Caco-2 (cell line): ENCODE results near the gene LDB3. TPM values are rescaled to one million over a fixed set of nuclear protein-coding genes. Genes with fewer than 3 reads are reported as not detected.
"Not testable (repeated sequence)": the region's sequence is repeated elsewhere in the genome, so short reads cannot be mapped to it uniquely, and the experiment has no call there.

ENCODE experiments used
- BruUV-seq: library from RNA; stranded (reverse); fragments of 400-500 nt; replicated peaks from 2 replicates; lab custom pipeline; 2021; lab: Mats Ljungman, UMichigan
- CTCF ChIA-PET: fragments of 300-600 bp; sonication (Branson Sonifier 250); formaldehyde crosslinking; loops from one replicate; lab custom pipeline; 2022; ENCODE audit warnings: antibody characterized with exemption; lab: Charles Lee
- POLR2A ChIA-PET: fragments of 300-600 bp; sonication (Branson Sonifier 250); formaldehyde crosslinking; loops from one replicate; lab custom pipeline; 2022; ENCODE audit warnings: antibody characterized with exemption; lab: Charles Lee
- DNase-seq, 2 experiments: peaks; one replicate each; pipeline versions ENCODE4 v3.0.0 to v3.0.0-alpha.2; 2020 to 2022
- H3K27me3 ChIP-seq: replicated peaks from 2 replicates; pipeline ENCODE4 v1.6.0; 2011; ENCODE audit warnings: low read length; ENCODE audit not compliant: control insufficient read depth, insufficient read depth
- H3K36me3 ChIP-seq: 2 replicates; pipeline ENCODE4 v1.5.1; 2011; ENCODE audit warnings: low read length; ENCODE audit not compliant: control insufficient read depth, insufficient read depth
- H3K4me1 ChIP-seq: fragments of 250-450 bp; sonication (Bioruptor Pico); 2 replicates; pipeline ENCODE4 v1.5.1; 2020; ENCODE audit warnings: mild to moderate bottlenecking
- H3K4me3 ChIP-seq: 2 replicates; pipeline ENCODE4 v1.5.1; 2011; ENCODE audit warnings: low read depth, mild to moderate bottlenecking, control low read depth, low read length
- H3K9me3 ChIP-seq: fragments of 250-450 bp; sonication (Bioruptor Pico); 2 replicates; pipeline ENCODE4 v1.5.1; 2020; ENCODE audit warnings: mild to moderate bottlenecking, moderate library complexity
- H3K27ac Mint-ChIP-seq: one replicate; pipeline ENCODE4 v1.8.0; 2022; ENCODE audit warnings: mixed read lengths; ENCODE audit not compliant: unreplicated experiment
- H3K27me3 Mint-ChIP-seq: one replicate; pipeline ENCODE4 v1.8.0; 2022; ENCODE audit warnings: mixed read lengths; ENCODE audit not compliant: insufficient read depth, unreplicated experiment
- H3K36me3 Mint-ChIP-seq: one replicate; pipeline ENCODE4 v1.8.0; 2022; ENCODE audit warnings: mild to moderate bottlenecking, mixed read lengths; ENCODE audit not compliant: insufficient read depth, unreplicated experiment
- H3K4me1 Mint-ChIP-seq: one replicate; pipeline ENCODE4 v1.8.0; 2022; ENCODE audit warnings: low read depth, mixed read lengths; ENCODE audit not compliant: unreplicated experiment
- H3K4me3 Mint-ChIP-seq: one replicate; pipeline ENCODE4 v1.8.0; 2022; ENCODE audit warnings: mild to moderate bottlenecking, moderate library complexity, mixed read lengths; ENCODE audit not compliant: unreplicated experiment
- H3K9me3 Mint-ChIP-seq: one replicate; pipeline ENCODE4 v1.8.0; 2022; ENCODE audit warnings: mixed read lengths; ENCODE audit not compliant: unreplicated experiment
- intact Hi-C: fragments of 100-400 bp; cut with micrococcal nuclease; formaldehyde crosslinking; loops from one replicate; pipeline ENCODE4 v1.10.0; 2022; ENCODE audit not compliant: unreplicated experiment
- total RNA-seq: library from RNA; stranded (reverse); gene quantifications from 2 replicates; pipeline ENCODE4 v1.2.3, GENCODE V29; 2022
- TF ChIP-seq, protein P1 (sequence below), 2 experiments: fragments of 200-600 bp in 1 of 2; IDR thresholded peaks; 1 replicate in 1 of 2; 2 replicates in 1 of 2; pipeline versions ENCODE4 v1.5.1 to v1.8.0; 2011 to 2022; ENCODE audit warnings: antibody characterized with exemption in 1 of 2, control low read depth in 1 of 2, inconsistent platforms in 1 of 2, low read depth in 1 of 2, low read length in 1 of 2, mild to moderate bottlenecking in 1 of 2, moderate library complexity in 1 of 2; ENCODE audit not compliant: insufficient read depth in 1 of 2, severe bottlenecking in 1 of 2, unreplicated experiment in 1 of 2

Gene LDB3
- total RNA-seq, 1 experiment from 2014 or later: 0.09 TPM

DNA sequence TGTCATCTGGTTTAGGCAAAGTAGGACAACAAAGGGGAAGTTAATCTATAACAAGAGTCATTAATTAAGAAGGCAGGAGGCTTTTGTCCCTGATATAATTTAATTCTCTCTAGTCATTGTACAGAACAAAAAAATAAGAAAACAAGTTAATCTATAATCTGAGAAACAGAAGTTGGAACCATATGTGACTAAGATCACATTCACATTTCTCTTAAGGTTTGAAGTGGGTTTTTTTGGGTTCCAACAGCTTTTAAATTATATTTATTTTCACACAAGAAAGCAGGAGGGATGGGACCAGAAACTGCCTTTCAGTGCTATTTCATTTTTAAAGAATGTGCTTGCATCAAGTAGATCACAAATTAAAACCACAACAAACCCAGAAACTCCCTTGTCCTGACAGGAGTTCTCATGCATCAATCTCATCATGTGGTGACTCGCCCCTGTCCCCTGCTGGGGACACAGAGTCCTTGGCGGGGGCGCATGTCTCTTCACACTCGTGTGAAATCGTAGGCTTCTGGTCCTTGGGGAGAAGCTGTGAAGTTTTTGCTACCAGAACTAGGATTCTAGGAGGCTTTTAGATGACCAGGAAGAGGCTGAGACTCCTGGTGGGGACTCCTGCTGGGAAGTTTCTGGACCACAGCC, 24.0 kb upstream of the LDB3 start:
- no peaks in the 10 kb centered on the region for H3K36me3 ChIP-seq
- H3K27me3 ChIP-seq: no peaks in the 10 kb centered on the region
- DNase-seq: peak in 1 of 2 experiments; percentile 32
- 0 out of 2 replicates have a peak, but pooled peaks cover 4% of the 10 kb centered on the region for H3K9me3 ChIP-seq
- no peaks in the 10 kb centered on the region for H3K4me1 ChIP-seq
- H3K4me3 ChIP-seq: no peak overlapping the region
- Mint-ChIP-seq H3K27me3 (peaks cover 2% of the 10 kb centered on the region), H3K4me3 (no peak overlapping the region), H3K36me3 (no peaks in the 10 kb centered on the region), H3K4me1 (no peaks in the 10 kb centered on the region), H3K27ac (no peak overlapping the region), H3K9me3 (no peaks in the 10 kb centered on the region)
- CTCF ChIA-PET: interaction anchor here (0.6 kb wide), 1 partner anchor 262 kb away, joined by 3 read pairs; no protein-coding TSS in a partner anchor
- POLR2A ChIA-PET: interaction anchor here (0.5 kb wide), 1 partner anchor 17 kb away, joined by 3 read pairs; no protein-coding TSS in a partner anchor
- no TSS peak for BruUV-seq
- TF ChIP-seq, protein P1, sequence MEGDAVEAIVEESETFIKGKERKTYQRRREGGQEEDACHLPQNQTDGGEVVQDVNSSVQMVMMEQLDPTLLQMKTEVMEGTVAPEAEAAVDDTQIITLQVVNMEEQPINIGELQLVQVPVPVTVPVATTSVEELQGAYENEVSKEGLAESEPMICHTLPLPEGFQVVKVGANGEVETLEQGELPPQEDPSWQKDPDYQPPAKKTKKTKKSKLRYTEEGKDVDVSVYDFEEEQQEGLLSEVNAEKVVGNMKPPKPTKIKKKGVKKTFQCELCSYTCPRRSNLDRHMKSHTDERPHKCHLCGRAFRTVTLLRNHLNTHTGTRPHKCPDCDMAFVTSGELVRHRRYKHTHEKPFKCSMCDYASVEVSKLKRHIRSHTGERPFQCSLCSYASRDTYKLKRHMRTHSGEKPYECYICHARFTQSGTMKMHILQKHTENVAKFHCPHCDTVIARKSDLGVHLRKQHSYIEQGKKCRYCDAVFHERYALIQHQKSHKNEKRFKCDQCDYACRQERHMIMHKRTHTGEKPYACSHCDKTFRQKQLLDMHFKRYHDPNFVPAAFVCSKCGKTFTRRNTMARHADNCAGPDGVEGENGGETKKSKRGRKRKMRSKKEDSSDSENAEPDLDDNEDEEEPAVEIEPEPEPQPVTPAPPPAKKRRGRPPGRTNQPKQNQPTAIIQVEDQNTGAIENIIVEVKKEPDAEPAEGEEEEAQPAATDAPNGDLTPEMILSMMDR (IDR thresholded peaks at IDR 0.05; ENCODE audit: insufficient read depth in 1 of 2, low read depth in 1 of 2, low read length in 1 of 2, severe bottlenecking in 1 of 2, unreplicated experiment in 1 of 2): peak; percentile 44 to 78
- intact Hi-C loops: loop anchor here (1.0 to 5.0 kb wide), 3 partner anchors 38 to 243 kb away; no protein-coding TSS in a partner anchor

DNA sequence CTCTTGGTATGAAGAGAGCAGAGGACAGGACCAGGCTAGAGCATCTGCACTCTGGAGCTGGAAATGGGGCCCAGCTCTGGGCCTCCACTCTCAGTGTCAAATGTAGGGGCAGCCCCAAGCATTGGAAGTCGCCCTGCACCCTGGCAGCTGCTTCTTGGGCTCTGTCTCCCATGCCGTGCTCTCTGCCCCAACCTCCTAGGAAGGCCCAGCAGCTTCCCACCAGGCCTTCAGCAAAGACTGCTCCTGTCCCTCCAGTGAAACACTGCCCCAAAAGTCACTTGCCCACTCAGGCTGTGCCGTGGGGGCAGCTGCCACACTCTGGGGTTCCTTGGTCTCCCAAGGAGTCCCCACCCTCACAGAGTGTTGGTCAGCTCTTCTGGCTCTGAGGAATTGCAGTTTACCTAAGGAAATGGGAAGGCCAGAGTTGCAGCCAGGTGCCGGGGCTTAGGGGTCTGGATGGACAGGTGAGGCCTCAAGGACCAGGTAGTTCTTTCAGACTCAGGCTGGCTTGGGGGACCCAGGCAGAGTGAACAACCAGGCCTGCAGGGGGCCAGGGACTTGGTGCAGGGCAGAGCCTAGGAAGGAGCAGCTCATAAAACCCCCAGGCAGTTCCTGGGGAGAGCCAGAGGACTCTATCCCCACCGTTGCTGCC, 23.4 kb upstream of the LDB3 start:
- Histone ChIP-seq H3K27me3 (no peaks in the 10 kb centered on the region), H3K36me3 (no peaks in the 10 kb centered on the region), H3K4me3 (no peak overlapping the region), H3K9me3 (0 out of 2 replicates have a peak, but pooled peaks cover 4% of the 10 kb centered on the region), H3K4me1 (no peaks in the 10 kb centered on the region)
- BruUV-seq: no TSS peak
- CTCF ChIA-PET: interaction anchor here (0.6 kb wide), 1 partner anchor 261 kb away, joined by 3 read pairs; no protein-coding TSS in a partner anchor
- Mint-ChIP-seq H3K36me3 (no peaks in the 10 kb centered on the region), H3K4me3 (no peak overlapping the region), H3K27ac (no peak overlapping the region), H3K27me3 (peaks cover 2% of the 10 kb centered on the region), H3K9me3 (no peaks in the 10 kb centered on the region), H3K4me1 (no peaks in the 10 kb centered on the region)
- TF ChIP-seq, protein P1 (IDR thresholded peaks at IDR 0.05; ENCODE audit: insufficient read depth in 1 of 2, low read depth in 1 of 2, low read length in 1 of 2, severe bottlenecking in 1 of 2, unreplicated experiment in 1 of 2): no peak
- no peak for DNase-seq
- intact Hi-C loops: loop anchor here (1.0 to 5.0 kb wide), 3 partner anchors 37 to 244 kb away; no protein-coding TSS in a partner anchor
- POLR2A ChIA-PET: interaction anchor here (0.5 kb wide), 1 partner anchor 18 kb away, joined by 3 read pairs; no protein-coding TSS in a partner anchor

DNA sequence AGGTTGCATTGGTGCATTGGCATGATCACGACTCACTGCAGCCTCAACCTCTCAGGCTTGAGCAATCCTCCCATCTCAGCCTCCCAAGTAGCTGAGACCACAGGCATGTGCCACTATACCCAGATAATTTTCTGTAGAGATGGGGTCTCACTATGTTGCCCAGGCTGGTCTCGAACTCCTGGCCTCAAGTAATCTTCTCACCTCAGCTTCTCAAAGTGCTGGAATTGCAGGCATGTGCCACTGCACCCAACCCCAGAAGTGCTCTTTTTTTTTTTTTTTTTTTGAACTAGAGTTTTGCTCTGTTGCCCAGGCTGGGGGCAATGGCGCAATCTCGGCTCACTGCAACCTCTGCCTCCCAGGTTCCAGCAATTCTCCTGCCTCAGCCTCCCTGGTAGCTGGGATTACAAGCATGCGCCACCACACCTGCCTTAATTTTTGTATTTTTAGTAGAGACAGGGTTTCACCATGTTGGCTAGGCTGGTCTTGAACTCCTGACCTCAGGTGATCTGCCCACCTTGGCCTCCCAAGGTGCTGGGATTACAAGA, 22.6 kb upstream of the LDB3 start:
- H3K27ac Mint-ChIP-seq, H3K36me3 Mint-ChIP-seq, H3K27me3 Mint-ChIP-seq, H3K4me3 ChIP-seq, H3K9me3 Mint-ChIP-seq, DNase-seq, H3K4me1 ChIP-seq, H3K9me3 ChIP-seq, H3K36me3 ChIP-seq, POLR2A ChIA-PET, H3K4me1 Mint-ChIP-seq, H3K27me3 ChIP-seq, CTCF ChIA-PET, BruUV-seq, H3K4me3 Mint-ChIP-seq: not testable (repeated sequence)
- intact Hi-C loops: loop anchor here (2.0 kb wide), 1 partner anchor 245 kb away; no protein-coding TSS in a partner anchor
